ENCODE results near the gene ASRGL1. TPM values are rescaled to one million over a fixed set of nuclear protein-coding genes. Genes with fewer than 3 reads are reported as not detected.
A peak's percentile ranks its signal among the peaks of the same experiment; 100 is the strongest.

ASRGL1 gene
- total RNA-seq (2014; rRNA removed) = 26.6 and 49.8 TPM in 2 replicates
- percentile 44 among the genes with signal in this experiment for Bru-seq, nascent RNA
- percentile 35 among the genes with signal in this experiment for BruChase-seq, experiment 1, labeled RNA remaining after a 6-hour chase
- BruChase-seq, experiment 2, labeled RNA remaining after a 2-hour chase = percentile 33 among the genes with signal in this experiment
- long read RNA-seq, partial matches to known transcripts = 2 of 10 reads
- long read RNA-seq, other reads (novel, unspliced or antisense) = 3 of 10 reads

GRCh38 chr11:62337303-62338181 lies at the start of gene ASRGL1:
Gene ASRGL1, plus strand, starts transcription at chr11:62337448. Its CDS starts 530 bp downstream, at chr11:62337978.
- Histone ChIP-seq H3K27ac (ENCODE audit: low read length) (no peak within 1 kb of the TSS), H3K79me2 (ENCODE audit: low read length) (no peaks in the 10 kb centered on the region), H2AFZ (ENCODE audit: low read length) (peak within 1 kb of the TSS; percentile 91), H4K20me1 (ENCODE audit: low read length) (no peaks in the 10 kb centered on the region), H3F3A (ENCODE audit: low read length, unreplicated experiment) (no peaks in the 10 kb centered on the region), H3K4me3 (ENCODE audit: low read length) (peak within 1 kb of the TSS; percentile 83), H3K9me2 (replicated peaks; ENCODE audit: low read length) (no peaks in the 10 kb centered on the region), H3K27me3 (ENCODE audit: low read length) (peaks cover 18% of the 10 kb centered on the region; the same call in 1 of the 2 replicates), H3K9me3 (ENCODE audit: low read length) (no peaks in the 10 kb centered on the region), H3K4me1 (ENCODE audit: insufficient read depth, low read length) (peaks cover 7% of the 10 kb centered on the region), H3K9ac (ENCODE audit: low read length) (peak within 1 kb of the TSS; percentile 49), H3K36me3 (ENCODE audit: low read depth, low read length) (no peaks in the 10 kb centered on the region), H3K4me2 (ENCODE audit: low read length) (peak within 1 kb of the TSS; percentile 99)
- BruUV-seq (replicated peaks) = no TSS peak
- intact Hi-C loops (cut with micrococcal nuclease) = no loop called here
- peak; percentile 91 for ATAC-seq
- TF ChIP-seq EZH2phosphoT487 (IDR thresholded peaks at IDR 0.05; ENCODE audit: borderline replicate concordance, low read length) (no peak), CTCF (conservative IDR thresholded peaks at IDR 0.05; ENCODE audit: low read depth, low read length) (0 out of 2 replicates have a peak, but pooled peaks have one; percentile 10), EZH2 (IDR thresholded peaks at IDR 0.05; ENCODE audit: low read length, unreplicated experiment) (no peak)
- POLR2A ChIA-PET (ENCODE audit: unreplicated experiment) = no interaction called here
- peak; percentile 86 for DNase-seq
- CTCF ChIA-PET = interaction anchor here (0.5 to 1.3 kb wide), 5 partner anchors 16 to 254 kb away, joined by 3 to 5 read pairs (median 4); partner anchors contain the start of gene TUT1

GRCh38 chr11:62295504-62295903 lies 41.7 kb upstream of the ASRGL1 start:
- intact Hi-C loops (cut with micrococcal nuclease) = no loop called here
- no peaks in the 10 kb centered on the region for H3K79me2 ChIP-seq (ENCODE audit: low read length)
- no peaks in the 10 kb centered on the region for H3K9me2 ChIP-seq (replicated peaks; ENCODE audit: low read length)
- H3K4me2 ChIP-seq (ENCODE audit: low read length) = no peak overlapping the region
- no TSS peak for BruUV-seq (replicated peaks)
- TF ChIP-seq EZH2 (IDR thresholded peaks at IDR 0.05; ENCODE audit: low read length, unreplicated experiment) (no peak), CTCF (conservative IDR thresholded peaks at IDR 0.05; ENCODE audit: low read depth, low read length) (no peak), EZH2phosphoT487 (IDR thresholded peaks at IDR 0.05; ENCODE audit: borderline replicate concordance, low read length) (no peak)
- ChIA-PET POLR2A (ENCODE audit: unreplicated experiment) (no interaction called here), CTCF (no interaction called here)
- no peaks in the 10 kb centered on the region for H3K9me3 ChIP-seq (ENCODE audit: low read length)
- ATAC-seq (peak; percentile 67), DNase-seq (peak; percentile 59)
- H3K4me1 ChIP-seq (ENCODE audit: insufficient read depth, low read length) = no peaks in the 10 kb centered on the region
- H3K36me3 ChIP-seq (ENCODE audit: low read depth, low read length) = no peaks in the 10 kb centered on the region
- no peak overlapping the region for H3K9ac ChIP-seq (ENCODE audit: low read length)
- no peaks in the 10 kb centered on the region for H4K20me1 ChIP-seq (ENCODE audit: low read length)
- H3F3A ChIP-seq (ENCODE audit: low read length, unreplicated experiment) = no peaks in the 10 kb centered on the region
- H3K27me3 ChIP-seq (ENCODE audit: low read length) = peaks cover 30% of the 10 kb centered on the region
- no peak overlapping the region for H3K27ac ChIP-seq (ENCODE audit: low read length)
- no peak overlapping the region for H3K4me3 ChIP-seq (ENCODE audit: low read length)
- H2AFZ ChIP-seq (ENCODE audit: low read length) = no peak overlapping the region

All from PC-3 (cell line).